ENCODE results near the gene CRTC3. TPM values are rescaled to one million over a fixed set of nuclear protein-coding genes. Genes with fewer than 3 reads are reported as not detected.
"Not testable (repeated sequence)": the region's sequence is repeated elsewhere in the genome, so short reads cannot be mapped to it uniquely, and the experiment has no call there.

Gene CRTC3
- total RNA-seq, 1 donor from 2014 or later: 31.5 TPM

- DNase-seq: no peak
These were observed 124.8 kb downstream of the CRTC3 start for GRCh38 chr15:90654233-90655136.

- not testable (repeated sequence) for DNase-seq
These were observed 127.9 kb downstream of the CRTC3 start for GRCh38 chr15:90657520-90658172.

GRCh38 chr15:90659481-90659880 lies 129.8 kb downstream of the CRTC3 start:
- DNase-seq: no peak

- DNase-seq: peak; percentile 20
These were observed 130.7 kb downstream of the CRTC3 start for GRCh38 chr15:90660195-90660998.

- not testable (repeated sequence) for DNase-seq
These were observed 131.2 kb downstream of the CRTC3 start for GRCh38 chr15:90660999-90661330.

GRCh38 chr15:90664081-90664461 lies 134.3 kb downstream of the CRTC3 start:
- DNase-seq: not testable (repeated sequence)

- DNase-seq: peak; percentile 60
These were observed 135.0 kb downstream of the CRTC3 start for GRCh38 chr15:90664650-90665287.

- DNase-seq: peak; percentile 75
These were observed 135.8 kb downstream of the CRTC3 start for GRCh38 chr15:90665288-90666134.

GRCh38 chr15:90666135-90666909 lies 136.6 kb downstream of the CRTC3 start:
- no peak for DNase-seq

GRCh38 chr15:90667073-90667754 lies 137.5 kb downstream of the CRTC3 start:
- DNase-seq: no peak

GRCh38 chr15:90667755-90668345 lies 138.1 kb downstream of the CRTC3 start:
- DNase-seq: not testable (repeated sequence)

- DNase-seq: not testable (repeated sequence)
These were observed 140.9 kb downstream of the CRTC3 start for GRCh38 chr15:90670631-90671030.

GRCh38 chr15:90671216-90671615 lies 141.5 kb downstream of the CRTC3 start:
- DNase-seq: no peak

- DNase-seq: not testable (repeated sequence)
These were observed 143.6 kb downstream of the CRTC3 start for GRCh38 chr15:90673357-90673756.

GRCh38 chr15:90674476-90674875 lies 144.8 kb downstream of the CRTC3 start:
- no peak for DNase-seq

- DNase-seq: no peak
These were observed 145.7 kb downstream of the CRTC3 start for GRCh38 chr15:90675464-90675863.

- DNase-seq: no peak
These were observed 148.4 kb downstream of the CRTC3 start for GRCh38 chr15:90677807-90678790.

GRCh38 chr15:90679959-90680358 lies 150.2 kb downstream of the CRTC3 start:
- DNase-seq: no peak
